GM10266 (cell line): Measurements from ENCODE around the gene ALCAM.

ENCODE experiments used
- DNase-seq: peaks from one replicate; pipeline ENCODE4 v3.0.0; 2012; ENCODE audit errors: extremely low spot score
- CTCF ChIP-seq: IDR thresholded peaks from 2 replicates; pipeline ENCODE4 v1.5.1; 2012; ENCODE audit warnings: mild to moderate bottlenecking, low read depth; ENCODE audit not compliant: control insufficient read depth, insufficient read depth; ENCODE audit errors: missing control alignments

ALCAM gene

GRCh38 chr3:105533960-105534359 lies 167.3 kb downstream of the ALCAM start:
- DNase-seq: no peak
- no peak for TF ChIP-seq CTCF

GRCh38 chr3:105534491-105534890 lies 167.8 kb downstream of the ALCAM start:
- no peak for DNase-seq
- no peak for TF ChIP-seq CTCF

- no peak for DNase-seq
- TF ChIP-seq CTCF: no peak
Measured at GRCh38 chr3:105537371-105538080, 170.8 kb downstream of the ALCAM start.

- no peak for TF ChIP-seq CTCF
- no peak for DNase-seq
Measured at GRCh38 chr3:105538483-105538882, 171.8 kb downstream of the ALCAM start.

GRCh38 chr3:105539897-105540296 lies 173.2 kb downstream of the ALCAM start:
- DNase-seq: no peak
- TF ChIP-seq CTCF: no peak

- TF ChIP-seq CTCF: no peak
- no peak for DNase-seq
Measured at GRCh38 chr3:105542282-105543019, 175.7 kb downstream of the ALCAM start.

- TF ChIP-seq CTCF: no peak
Measured at GRCh38 chr3:105545051-105545450, 178.3 kb downstream of the ALCAM start.

More at GRCh38 chr3:105545051-105545450, 178.3 kb downstream of the ALCAM start:
- DNase-seq: no peak
